Activated CD4-positive, alpha-beta T cell treated with anti-CD3 and anti-CD28 coated beads, Interleukin-2, Interleukin-4, amounts not matched to agents 100 ng/mL and 50 ng/mL, durations not matched to agents 16 hours and 8 hours (primary cell): ENCODE results near the gene POLD1.

Experiments used
- DNase-seq: peaks from one replicate; pipeline ENCODE4 v3.0.0-alpha.2; 2020; ENCODE audit warnings: low spot score

The POLD1 gene

DNA sequence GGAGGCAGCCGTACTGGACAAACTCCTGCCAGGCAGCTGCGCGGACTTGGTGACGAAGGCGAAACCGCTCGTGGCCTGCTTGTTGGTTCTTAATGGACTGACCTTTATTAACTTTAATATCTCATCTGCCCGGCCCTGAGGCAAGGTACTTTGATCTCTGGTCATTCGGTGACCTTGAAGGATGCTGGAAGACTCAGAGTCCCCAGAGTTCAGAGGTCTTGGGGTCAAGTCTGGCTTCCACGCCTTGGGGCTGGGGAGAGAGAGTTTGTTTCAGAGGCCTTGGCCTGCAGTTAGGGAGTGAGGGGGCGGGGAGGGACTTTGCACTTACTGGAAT, 82.5 kb downstream of the POLD1 start:
- no peak for DNase-seq

DNA sequence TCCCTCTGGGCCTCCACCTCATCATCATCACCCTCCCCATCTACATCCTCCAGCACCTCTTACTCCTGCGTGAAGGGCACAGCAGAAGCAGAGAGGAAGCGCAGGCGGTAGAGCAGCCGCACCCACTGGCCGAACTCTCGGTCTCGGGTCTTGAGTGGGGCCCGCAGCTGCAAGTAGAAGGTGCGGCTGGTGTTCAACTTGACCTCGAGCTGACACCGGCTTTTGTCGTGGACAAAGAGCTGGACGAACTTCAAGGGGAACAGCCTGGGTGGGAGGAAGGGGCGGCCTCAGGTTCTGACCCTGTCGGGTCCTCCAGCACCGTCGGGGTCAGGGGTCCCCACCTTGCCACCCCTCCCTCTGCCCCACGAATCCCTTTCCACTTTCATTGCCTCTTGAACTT, 83.4 kb downstream of the POLD1 start:
- DNase-seq, result no peak
